Fibroblast of lung (primary cell): ENCODE measurements around the gene LZTS3.

Experiments
- CTCF ChIP-seq, 2 donors: IDR thresholded peaks in 1 of 2; conservative IDR thresholded peaks in 1 of 2; 1 replicate in 1 of 2; 2 replicates in 1 of 2; pipeline ENCODE4 v1.5.1; 2011 to 2012; ENCODE audit warnings: low read length in 2 of 2, control low read depth in 1 of 2, inconsistent platforms in 1 of 2, low read depth in 1 of 2, mild to moderate bottlenecking in 1 of 2
- EZH2 ChIP-seq: IDR thresholded peaks from 2 replicates; pipeline ENCODE4 v1.5.1; 2012; ENCODE audit warnings: low read length, control low read depth, mild to moderate bottlenecking; ENCODE audit errors: missing control alignments

DNA sequence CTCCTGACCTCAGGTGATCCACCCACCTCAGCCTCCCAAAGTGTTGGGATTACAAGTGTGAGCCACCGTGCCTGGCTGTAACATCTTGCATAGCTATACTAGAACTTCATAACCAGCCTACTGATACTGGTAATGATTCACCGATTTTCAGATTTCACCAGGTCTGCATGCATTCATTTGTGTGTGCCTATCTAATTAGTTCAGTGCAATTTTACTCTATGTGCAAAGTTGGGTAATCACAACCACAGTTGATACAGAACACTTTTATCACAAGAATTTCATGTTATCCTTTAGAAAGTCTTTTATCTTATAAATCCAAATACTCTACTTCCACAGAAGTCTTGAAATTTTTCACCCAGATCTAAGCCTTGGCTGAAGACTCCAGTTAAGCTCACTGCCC, 35.9 kb downstream of the LZTS3 start:
- no peak for TF ChIP-seq CTCF (conservative IDR thresholded peaks at IDR 0.05 in 1 of 2, IDR thresholded peaks at IDR 0.05 in 1 of 2; ENCODE audit: low read depth in 1 of 2, low read length in 2 of 2)
- no peak for TF ChIP-seq EZH2
